Endothelial cell (in vitro differentiated cells): ENCODE measurements around the gene TP53BP2. TPM values are rescaled to one million over a fixed set of nuclear protein-coding genes. Genes with fewer than 3 reads are reported as not detected.
"Not testable (repeated sequence)": the region's sequence is repeated elsewhere in the genome, so short reads cannot be mapped to it uniquely, and the experiment has no call there.

Experiments used
- DNase-seq: peaks from one replicate; pipeline ENCODE4 v3.0.0; 2021; ENCODE audit warnings: low spot score
- H3K27ac Mint-ChIP-seq: one replicate; pipeline ENCODE4 v1.8.0; 2021; ENCODE audit warnings: mixed read lengths, inconsistent platforms; ENCODE audit not compliant: unreplicated experiment
- H3K27me3 Mint-ChIP-seq: one replicate; pipeline ENCODE4 v1.8.0; 2021; ENCODE audit warnings: mild to moderate bottlenecking, moderate library complexity, mixed read lengths, inconsistent platforms; ENCODE audit not compliant: unreplicated experiment
- H3K36me3 Mint-ChIP-seq: one replicate; pipeline ENCODE4 v1.8.0; 2021; ENCODE audit warnings: mild to moderate bottlenecking, low read depth, mixed read lengths, inconsistent platforms; ENCODE audit not compliant: unreplicated experiment
- H3K4me1 Mint-ChIP-seq: one replicate; pipeline ENCODE4 v1.8.0; 2021; ENCODE audit warnings: mild to moderate bottlenecking, mixed read lengths, inconsistent platforms; ENCODE audit not compliant: unreplicated experiment
- H3K4me3 Mint-ChIP-seq: one replicate; pipeline ENCODE4 v1.8.0; 2021; ENCODE audit warnings: mild to moderate bottlenecking, mixed read lengths, inconsistent platforms; ENCODE audit not compliant: unreplicated experiment
- H3K9me3 Mint-ChIP-seq: one replicate; pipeline ENCODE4 v1.8.0; 2021; ENCODE audit warnings: mixed read lengths, inconsistent platforms; ENCODE audit not compliant: unreplicated experiment
- CTCF ChIP-seq: fragments of 200-600 bp; sonication (generic); IDR thresholded peaks from one replicate; pipeline ENCODE4 v1.5.0; 2021; ENCODE audit warnings: antibody characterized with exemption; ENCODE audit not compliant: unreplicated experiment
- total RNA-seq: library from RNA; stranded (reverse); fragmentation: NEBNext Ultra II Directional; extraction: Animal tissue kit (Norgen Biotek cat#: 25700); gene quantifications from one replicate; pipeline ENCODE4 v1.2.1, GENCODE V29; 2021; ENCODE audit not compliant: unreplicated experiment

TP53BP2 gene
- total RNA-seq, 1 donor from 2014 or later: 42.0 TPM

- no peak for TF ChIP-seq CTCF
- H3K36me3 Mint-ChIP-seq: peaks cover 9% of the 10 kb centered on the region
- H3K4me1 Mint-ChIP-seq: peaks cover 10% of the 10 kb centered on the region
- no peak overlapping the region for H3K4me3 Mint-ChIP-seq
- DNase-seq: no peak
- no peak overlapping the region for H3K27ac Mint-ChIP-seq
- no peaks in the 10 kb centered on the region for H3K9me3 Mint-ChIP-seq
- no peaks in the 10 kb centered on the region for H3K27me3 Mint-ChIP-seq
These were observed 25.8 kb downstream of the TP53BP2 start for GRCh38 chr1:223819730-223820514.

GRCh38 chr1:223817265-223817664, 28.5 kb downstream of the TP53BP2 start:
- not testable (repeated sequence) for H3K27me3 Mint-ChIP-seq, H3K9me3 Mint-ChIP-seq, H3K4me3 Mint-ChIP-seq, H3K27ac Mint-ChIP-seq, H3K4me1 Mint-ChIP-seq, DNase-seq
- H3K36me3 Mint-ChIP-seq: peaks cover 22% of the 10 kb centered on the region

- H3K4me3 Mint-ChIP-seq: no peak overlapping the region
- H3K4me1 Mint-ChIP-seq: peaks cover 10% of the 10 kb centered on the region
- H3K27ac Mint-ChIP-seq: no peak overlapping the region
- peaks cover 22% of the 10 kb centered on the region for H3K36me3 Mint-ChIP-seq
- H3K9me3 Mint-ChIP-seq: no peaks in the 10 kb centered on the region
- H3K27me3 Mint-ChIP-seq: no peaks in the 10 kb centered on the region
- TF ChIP-seq CTCF: no peak
- DNase-seq: no peak
These were observed 29.9 kb downstream of the TP53BP2 start for GRCh38 chr1:223815865-223816264.

GRCh38 chr1:223815020-223815853, 30.5 kb downstream of the TP53BP2 start:
- H3K36me3 Mint-ChIP-seq: peaks cover 22% of the 10 kb centered on the region
- H3K4me3 Mint-ChIP-seq: no peak overlapping the region
- TF ChIP-seq CTCF: no peak
- no peak overlapping the region for H3K27ac Mint-ChIP-seq
- peaks cover 10% of the 10 kb centered on the region for H3K4me1 Mint-ChIP-seq
- no peaks in the 10 kb centered on the region for H3K9me3 Mint-ChIP-seq
- no peaks in the 10 kb centered on the region for H3K27me3 Mint-ChIP-seq
- no peak for DNase-seq

- Mint-ChIP-seq H3K36me3 (peaks cover 18% of the 10 kb centered on the region), H3K4me1 (peaks cover 10% of the 10 kb centered on the region), H3K9me3 (no peaks in the 10 kb centered on the region), H3K27me3 (no peaks in the 10 kb centered on the region), H3K27ac (no peak overlapping the region), H3K4me3 (no peak overlapping the region)
- DNase-seq: no peak
- TF ChIP-seq CTCF: no peak
These were observed 32.1 kb downstream of the TP53BP2 start for GRCh38 chr1:223813645-223814044.
